ENCODE data around the gene KEAP1. TPM values are rescaled to one million over a fixed set of nuclear protein-coding genes. Genes with fewer than 3 reads are reported as not detected.
A peak's percentile ranks its signal among the peaks of the same experiment; 100 is the strongest.

Gene KEAP1
- total and polyA plus RNA-seq, 9 of the 15 experiments (the other 6 are each of a cell fraction or from before 2014, with no cell fraction given) = 2.1 to 95.6 (median 64.3) TPM

GRCh38 chr19:10467104-10467706 is 36.0 kb downstream of the KEAP1 start:
- H3K79me2 ChIP-seq (ENCODE audit: control insufficient read depth, insufficient read depth, low read length) = no peaks in the 10 kb centered on the region
- no peak for FAIRE-seq
- H3K9me1 ChIP-seq (ENCODE audit: control insufficient read depth, insufficient read depth, low read length) = peaks cover 2% of the 10 kb centered on the region
- H3K36me3 ChIP-seq (ENCODE audit: control insufficient read depth, insufficient read depth, low read length) = peaks cover 60% of the 10 kb centered on the region; the same call in 2 of the 3 replicates
- no peak for ATAC-seq
- H2AFZ ChIP-seq (ENCODE audit: low read depth, low read length) = no peak overlapping the region
- H4K20me1 ChIP-seq (replicated peaks; ENCODE audit: control insufficient read depth, insufficient read depth, low read length) = 0 out of 2 replicates have a peak, but pooled peaks cover 5% of the 10 kb centered on the region
- 95% methylated on average over 13 of the region's 20 CpGs for WGBS (ENCODE audit: insufficient coverage, low coverage, missing lambda C conversion rate)
- H3K9me3 ChIP-seq (replicated peaks; ENCODE audit: control insufficient read depth, insufficient read depth, low read depth, low read length) = no peaks in the 10 kb centered on the region
- ChIA-PET POLR2A (interaction anchor here (1.2 to 1.3 kb wide), 2 partner anchors 12 to 16 kb away, joined by 4 to 7 read pairs; no protein-coding TSS in a partner anchor), CTCF (ENCODE audit: low intra/inter-chr PET ratio) (no interaction called here)
- no peak overlapping the region for H3K4me3 ChIP-seq
- intact Hi-C loops (cut with micrococcal nuclease) = no loop called here
- peaks cover 2 to 13% of the 10 kb centered on the region in 2 experiments; a peak in 3 of 5 replicates for H3K4me1 ChIP-seq (replicated peaks in 1 of 2; ENCODE audit: control insufficient read depth in 2 of 2, insufficient read depth in 2 of 2, low read length in 2 of 2)
- no peak for DNase-seq (ENCODE audit: extremely low read depth in 1 of 4, low spot score in 3 of 4)
- H3K4me2 ChIP-seq (ENCODE audit: insufficient read depth, low read length) = no peak overlapping the region
- H3K27ac ChIP-seq (ENCODE audit: extremely low read depth, low read depth, low read length) = no peak overlapping the region
- no TSS peak for BruUV-seq (replicated peaks)
- no peaks in the 10 kb centered on the region for H3K27me3 ChIP-seq (ENCODE audit: control insufficient read depth in 2 of 2, insufficient read depth in 2 of 2, low read length in 2 of 2)
- no peak for TF ChIP-seq CBX3 (IDR thresholded peaks at IDR 0.05; ENCODE audit: borderline replicate concordance in 1 of 2, low read length in 2 of 2)
- TF ChIP-seq MEIS2 (IDR thresholded peaks at IDR 0.05; ENCODE audit: partially characterized antibody) = no peak
- TF ChIP-seq LCOR (CRISPR knock-in tag; IDR thresholded peaks at IDR 0.05) = no peak
- TF ChIP-seq STAT5A (IDR thresholded peaks at IDR 0.05; ENCODE audit: borderline replicate concordance, low read length) = no peak
- no peak for TF ChIP-seq FOXP4 (CRISPR knock-in tag; IDR thresholded peaks at IDR 0.05; ENCODE audit: borderline replicate concordance)
- TF ChIP-seq DMBX1 (CRISPR knock-in tag; IDR thresholded peaks at IDR 0.05; ENCODE audit: borderline replicate concordance) = no peak
- H3K9ac ChIP-seq (ENCODE audit: insufficient read depth in 1 of 2, low read depth in 2 of 2, low read length in 2 of 2) = peak overlapping the region in 1 of 2 experiments; percentile 65; a peak in 2 of 4 replicates
- in situ Hi-C loops (cut with MboI) = no loop called here

Data from K562 (cell line).